Heart left ventricle (tissue), 16 donors: ENCODE measurements around the gene ADAMTSL2. TPM values are rescaled to one million over a fixed set of nuclear protein-coding genes. Genes with fewer than 3 reads are reported as not detected.

Source experiments
- ATAC-seq, 4 donors: fragments of 200-7000 bp; cut with Tn5 transposase; one replicate each; pipeline ENCODE4 v1.9.1; 2020 to 2022; ENCODE audit warnings: moderate library complexity in 4 of 4, mild to moderate bottlenecking in 3 of 4, moderate number of reproducible peaks in 1 of 4
- DNase-seq, 5 donors: peaks; one replicate each; pipeline ENCODE4 v3.0.0-alpha.2; 2020
- H3K27ac ChIP-seq, 12 donors: fragments of 200-600 bp; sonication (generic) in 4 of 12; one replicate each; pipeline versions ENCODE4 v1.5.0 to v1.8.0; 2016 to 2022; ENCODE audit warnings: mild to moderate bottlenecking in 2 of 12
- H3K27me3 ChIP-seq, 9 donors: fragments of 200-600 bp; sonication (generic) in 2 of 9; one replicate each; pipeline versions ENCODE4 v1.5.1 to v1.8.0; 2016 to 2022; ENCODE audit warnings: mild to moderate bottlenecking in 3 of 9
- H3K36me3 ChIP-seq, 9 donors: fragments of 200-600 bp; sonication (generic) in 2 of 9; one replicate each; pipeline versions ENCODE4 v1.5.0 to v1.8.0; 2018 to 2022; ENCODE audit warnings: mild to moderate bottlenecking in 2 of 9
- H3K4me1 ChIP-seq, 12 donors: fragments of 200-600 bp; sonication (generic) in 4 of 12; one replicate each; pipeline versions ENCODE4 v1.5.0 to v1.8.0; 2016 to 2022; ENCODE audit warnings: mild to moderate bottlenecking in 3 of 12
- H3K4me3 ChIP-seq, 12 donors: fragments of 200-600 bp; sonication (generic) in 4 of 12; one replicate each; pipeline versions ENCODE4 v1.5.0 to v1.8.0; 2017 to 2022; ENCODE audit warnings: mild to moderate bottlenecking in 9 of 12, moderate library complexity in 4 of 12
- H3K9me3 ChIP-seq, 12 donors: fragments of 200-600 bp; sonication (generic) in 4 of 12; one replicate each; pipeline versions ENCODE4 v1.5.0 to v1.8.0; 2016 to 2022; ENCODE audit warnings: mild to moderate bottlenecking in 1 of 12
- CTCF ChIP-seq, 12 donors: fragments of 200-600 bp; sonication (generic) in 4 of 12; IDR thresholded peaks; one replicate each; pipeline versions ENCODE4 v1.5.0 to v1.8.0; 2018 to 2022; ENCODE audit warnings: antibody characterized with exemption in 12 of 12, mild to moderate bottlenecking in 5 of 12
- POLR2A ChIP-seq, 2 donors: fragments of 450-650 bp; IDR thresholded peaks; one replicate each; pipeline ENCODE4 v1.6.1; 2017; ENCODE audit warnings: antibody characterized with exemption in 2 of 2, mild to moderate bottlenecking in 2 of 2, moderate library complexity in 2 of 2
- WGBS, 4 donors: extraction: QIAGEN DNeasy Blood & Tissue Kit in 2 of 4; methylation state at CpG; one replicate each; pipeline versions ENCODE4 v1.1.5 to v1.1.7; 2013 to 2018; 5-methylcytosine and 5-hydroxymethylcytosine counted together
- intact Hi-C, 10 donors: fragments of 100-400 bp; cut with DNase I; formaldehyde crosslinking; loops; one replicate each; pipeline versions ENCODE4 v1.11.1 to v1.14.2; 2022
- polyA plus RNA-seq, 2 donors: library from polyadenylated mRNA; stranded (reverse); fragments of 200-250 nt; gene quantifications; one replicate each; pipeline ENCODE4 v1.2.3, GENCODE V29; 2013
- total RNA-seq, 9 donors: library from RNA; depleted of rRNA in 2 of 9; stranded (reverse); fragments of >200 nt in 2 of 9; fragmentation: NEBNext Ultra II Directional in 3 of 9; extraction: Animal tissue kit (Norgen Biotek cat#: 25700) in 3 of 9; gene quantifications; one replicate each; pipeline versions ENCODE4 v1.1.0 to v1.2.4, GENCODE V29; 2016 to 2023
- donor health status: ischemic (EF 13 %, LVEDD 7.1; RV severe dilation, severe dysfunction).
- donor health status: healthy with polysubstance abuse.
- donor health status: DM: no; HTN: yes; CAD: no.
- donor health status: DM: no; HTN: no; CAD: no.
- donor health status: ischemic (EF 25% LVEDD 6.9; RV normal size, moderate dysfunction).
- donor health status: ischemic (EF 25% LVEDD 5.7; RV mildly dilated, moderate dysfunction).
- donor health status: healthy.
- donor health status: DM: yes; HTN: yes; CAD: no.
- donor health status: ischemic (EF 35%, LVEDD 5.7; RV mildly dilated, moderate dysfunction).
- donor health status: nonischemic (EF 11% LVEDD 7.7; RV severe dilation, severe dysfunction).
- donor health status: DM: yes; HTN: yes; CAD: no.
- donor health status: PGD.
- donor health status: ischemic (EF 29% LVEDD 5.4; RV normal size, mild dysfunction).
- donor health status: nonischemic (EF 23%, LVEDD 6.1; RV moderate dilation, normal function).

ADAMTSL2 gene
- total and polyA plus RNA-seq, 11 donors, result 2.3 to 5.1 (median 3.7) TPM

- Histone ChIP-seq H3K27me3 (peaks cover 0 to 11% (median 0%) of the 10 kb centered on the region in 9 donors), H3K36me3 (no peaks in the 10 kb centered on the region), H3K4me3 (peak overlapping the region in 8 of 12 donors; percentile 1 to 30 (median 14)), H3K27ac (peak overlapping the region in 3 of 12 donors; percentile 9 to 42 (median 27)), H3K9me3 (no peaks in the 10 kb centered on the region), H3K4me1 (peaks cover 0 to 44% (median 14%) of the 10 kb centered on the region in 12 donors)
- ATAC-seq (peak in 2 of 4 donors; percentile 31 to 39), DNase-seq (peak in 1 of 5 donors; percentile 54)
- intact Hi-C loops, result loop anchor here in 1 of 10 donors (5.0 kb wide), 1 partner anchor 35 kb away; no protein-coding TSS in a partner anchor
- TF ChIP-seq POLR2A (IDR thresholded peaks at IDR 0.05) (no peak), CTCF (IDR thresholded peaks at IDR 0.05) (no peak)
- WGBS, 4 donors, result 36 to 51% (median 46%) methylated on average over 30 to 34 of the region's 34 CpGs
Observed at GRCh38 chr9:133576875-133577736, 42.6 kb downstream of the ADAMTSL2 start.

- H3K27me3 ChIP-seq, result peaks cover 0 to 11% (median 0%) of the 10 kb centered on the region in 9 donors
- peak overlapping the region in 1 of 12 donors; percentile 42 for H3K27ac ChIP-seq
- DNase-seq (peak in 1 of 5 donors; percentile 20), ATAC-seq (no peak)
- peaks cover 0 to 44% (median 11%) of the 10 kb centered on the region in 12 donors for H3K4me1 ChIP-seq
- 62 to 87% (median 77%) methylated on average over 3 of the region's 3 CpGs for WGBS, 4 donors
- no peak overlapping the region for H3K4me3 ChIP-seq
- TF ChIP-seq POLR2A (IDR thresholded peaks at IDR 0.05) (no peak), CTCF (IDR thresholded peaks at IDR 0.05) (no peak)
- H3K9me3 ChIP-seq, result no peaks in the 10 kb centered on the region
- intact Hi-C loops, result loop anchor here in 1 of 10 donors (5.0 kb wide), 1 partner anchor 35 kb away; no protein-coding TSS in a partner anchor
- H3K36me3 ChIP-seq, result no peaks in the 10 kb centered on the region
Observed at GRCh38 chr9:133577737-133578112, 43.2 kb downstream of the ADAMTSL2 start.

GRCh38 chr9:133578524-133579441, 44.3 kb downstream of the ADAMTSL2 start:
- no peak overlapping the region for H3K4me3 ChIP-seq
- no peaks in the 10 kb centered on the region for H3K36me3 ChIP-seq
- H3K27me3 ChIP-seq, result peaks cover 0 to 11% (median 0%) of the 10 kb centered on the region in 9 donors
- intact Hi-C loops, result loop anchor here in 1 of 10 donors (5.0 kb wide), 1 partner anchor 36 kb away; no protein-coding TSS in a partner anchor
- DNase-seq, result peak in 1 of 5 donors; percentile 55
- 54 to 70% (median 61%) methylated on average over 34 to 41 of the region's 41 CpGs for WGBS, 4 donors
- peaks cover 0 to 45% (median 12%) of the 10 kb centered on the region in 12 donors for H3K4me1 ChIP-seq
- H3K9me3 ChIP-seq, result no peaks in the 10 kb centered on the region
- no peak for TF ChIP-seq CTCF (IDR thresholded peaks at IDR 0.05)
- no peak for TF ChIP-seq POLR2A (IDR thresholded peaks at IDR 0.05)
- no peak for ATAC-seq
- H3K27ac ChIP-seq, result no peak overlapping the region
